Measurements from ENCODE around the gene GNAO1. TPM values are rescaled to one million over a fixed set of nuclear protein-coding genes. Genes with fewer than 3 reads are reported as not detected.
A peak's percentile ranks its signal among the peaks of the same experiment; 100 is the strongest.

GNAO1 gene
- total and polyA plus RNA-seq, 7 donors: 0.69 to 67.0 (median 28.8) TPM

DNA sequence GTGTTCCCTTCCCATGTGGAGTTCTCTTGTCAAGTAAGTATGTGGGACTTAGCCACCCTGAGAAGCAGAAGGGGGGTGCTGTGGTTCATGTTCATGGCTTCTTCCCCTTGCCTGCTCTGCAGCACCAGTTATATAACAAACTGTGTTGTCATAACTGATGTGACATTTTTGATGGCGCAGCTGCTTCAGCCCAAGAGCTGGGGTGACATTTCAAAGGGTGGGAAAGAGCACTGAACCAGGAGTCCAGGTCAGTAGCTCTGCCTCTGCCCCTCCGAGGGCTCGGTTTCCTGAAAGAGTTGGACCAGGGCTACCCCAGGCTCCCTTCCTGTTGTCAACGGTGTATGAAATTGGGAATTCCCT, 7.4 kb downstream of the GNAO1 start:
- peaks cover 0 to 92% (median 66%) of the 10 kb centered on the region in 4 donors for H3K4me1 ChIP-seq

DNA sequence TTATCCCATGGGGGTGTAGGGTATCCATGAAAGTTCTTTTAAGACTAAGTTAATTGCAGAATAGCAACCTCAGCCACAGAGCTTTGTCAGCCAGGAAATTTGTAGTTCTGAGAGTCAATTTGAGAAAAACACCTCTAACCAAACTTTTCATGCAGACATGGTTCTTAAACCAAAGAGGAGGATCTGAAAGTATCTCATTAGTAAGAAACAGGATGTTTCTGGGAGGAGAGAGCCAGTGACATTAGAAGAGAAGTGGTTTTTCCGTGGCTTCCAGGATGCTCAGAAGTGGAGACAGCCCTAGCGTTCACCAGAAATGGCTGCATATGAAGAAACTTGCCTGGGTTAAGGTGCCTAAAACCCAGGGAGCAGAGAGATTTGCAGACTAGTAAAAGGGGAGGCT, 7.9 kb downstream of the GNAO1 start:
- Histone ChIP-seq H3K36me3 (no peaks in the 10 kb centered on the region), H3K27me3 (no peaks in the 10 kb centered on the region), H3K27ac (peak overlapping the region in 1 of 4 donors; percentile 9), H3K4me3 (no peak overlapping the region), H3K9me3 (no peaks in the 10 kb centered on the region), H3K4me1 (peaks cover 0 to 92% (median 66%) of the 10 kb centered on the region in 4 donors)
- no peak for TF ChIP-seq POLR2A (IDR thresholded peaks at IDR 0.05)
- TF ChIP-seq POLR2AphosphoS5 (IDR thresholded peaks at IDR 0.05): no peak
- TF ChIP-seq, protein P1, sequence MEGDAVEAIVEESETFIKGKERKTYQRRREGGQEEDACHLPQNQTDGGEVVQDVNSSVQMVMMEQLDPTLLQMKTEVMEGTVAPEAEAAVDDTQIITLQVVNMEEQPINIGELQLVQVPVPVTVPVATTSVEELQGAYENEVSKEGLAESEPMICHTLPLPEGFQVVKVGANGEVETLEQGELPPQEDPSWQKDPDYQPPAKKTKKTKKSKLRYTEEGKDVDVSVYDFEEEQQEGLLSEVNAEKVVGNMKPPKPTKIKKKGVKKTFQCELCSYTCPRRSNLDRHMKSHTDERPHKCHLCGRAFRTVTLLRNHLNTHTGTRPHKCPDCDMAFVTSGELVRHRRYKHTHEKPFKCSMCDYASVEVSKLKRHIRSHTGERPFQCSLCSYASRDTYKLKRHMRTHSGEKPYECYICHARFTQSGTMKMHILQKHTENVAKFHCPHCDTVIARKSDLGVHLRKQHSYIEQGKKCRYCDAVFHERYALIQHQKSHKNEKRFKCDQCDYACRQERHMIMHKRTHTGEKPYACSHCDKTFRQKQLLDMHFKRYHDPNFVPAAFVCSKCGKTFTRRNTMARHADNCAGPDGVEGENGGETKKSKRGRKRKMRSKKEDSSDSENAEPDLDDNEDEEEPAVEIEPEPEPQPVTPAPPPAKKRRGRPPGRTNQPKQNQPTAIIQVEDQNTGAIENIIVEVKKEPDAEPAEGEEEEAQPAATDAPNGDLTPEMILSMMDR (IDR thresholded peaks at IDR 0.05): no peak
- no peak for TF ChIP-seq EP300 (IDR thresholded peaks at IDR 0.05)
- 44 to 66% methylated on average over 2 of the region's 2 CpGs for WGBS, 2 donors
- intact Hi-C loops (cut with DNase I): no loop called here
- no peak for DNase-seq

More for the DNA sequence above, 7.4 kb downstream of the GNAO1 start:
- 67 to 70% methylated on average over 4 of the region's 4 CpGs for WGBS, 2 donors
- TF ChIP-seq, protein P1 (IDR thresholded peaks at IDR 0.05): no peak
- TF ChIP-seq EP300 (IDR thresholded peaks at IDR 0.05): no peak
- TF ChIP-seq POLR2A (IDR thresholded peaks at IDR 0.05): no peak
- no peak for TF ChIP-seq POLR2AphosphoS5 (IDR thresholded peaks at IDR 0.05)
- intact Hi-C loops (cut with DNase I): no loop called here
- Histone ChIP-seq H3K36me3 (no peaks in the 10 kb centered on the region), H3K27ac (no peak overlapping the region), H3K27me3 (no peaks in the 10 kb centered on the region), H3K9me3 (no peaks in the 10 kb centered on the region), H3K4me3 (no peak overlapping the region)
- DNase-seq: no peak

DNA sequence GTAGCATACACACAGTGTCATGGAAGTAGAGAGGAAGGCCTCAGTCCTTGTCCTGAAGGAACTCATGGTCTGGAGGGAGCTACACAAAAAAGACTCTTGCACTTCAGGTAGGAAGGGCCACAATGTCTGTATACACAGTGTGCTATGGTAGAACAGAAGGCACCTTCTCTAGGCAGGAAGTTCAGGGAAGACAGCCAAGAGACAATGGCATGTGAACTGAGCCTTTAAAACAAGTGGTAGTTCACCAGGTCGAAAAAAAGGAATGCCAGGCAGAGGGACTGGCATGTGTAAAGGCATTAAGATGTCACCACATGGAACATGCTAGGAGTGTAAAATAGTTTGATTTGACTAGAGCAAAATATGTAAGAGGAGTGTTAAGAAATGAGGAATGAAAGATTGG, 9.7 kb downstream of the GNAO1 start:
- no peak for DNase-seq
- Histone ChIP-seq H3K4me1 (peaks cover 0 to 90% (median 64%) of the 10 kb centered on the region in 4 donors), H3K9me3 (no peaks in the 10 kb centered on the region), H3K4me3 (no peak overlapping the region), H3K27ac (peak overlapping the region in 2 of 4 donors; percentile 36 to 37), H3K27me3 (no peaks in the 10 kb centered on the region), H3K36me3 (no peaks in the 10 kb centered on the region)
- intact Hi-C loops (cut with DNase I): no loop called here
- WGBS, 2 donors: 70 to 89% methylated on average over 1 of the region's 1 CpG
- no peak for TF ChIP-seq EP300 (IDR thresholded peaks at IDR 0.05)
- no peak for TF ChIP-seq POLR2A (IDR thresholded peaks at IDR 0.05)
- TF ChIP-seq, protein P1 (IDR thresholded peaks at IDR 0.05): no peak
- no peak for TF ChIP-seq POLR2AphosphoS5 (IDR thresholded peaks at IDR 0.05)

DNA sequence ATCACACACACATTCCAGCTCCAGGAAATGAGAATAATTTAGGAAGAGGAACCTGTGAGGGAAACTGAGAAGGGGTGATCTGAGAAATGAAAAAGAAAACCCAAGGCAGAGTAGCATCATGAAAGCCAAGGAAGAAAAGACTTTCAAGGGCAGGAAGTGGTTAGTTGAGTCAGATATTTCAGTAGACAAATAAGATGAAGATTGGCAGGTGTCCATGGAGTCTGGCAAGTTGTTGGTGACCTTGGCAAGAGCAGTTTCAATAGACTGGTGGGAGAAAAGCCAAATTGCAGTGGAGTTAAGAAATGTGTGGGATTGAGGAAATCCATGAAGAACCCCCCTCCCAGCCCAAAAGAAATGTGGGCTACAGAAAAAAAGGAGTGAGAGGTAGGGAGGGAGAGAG, 10.7 kb downstream of the GNAO1 start:
- no peaks in the 10 kb centered on the region for H3K27me3 ChIP-seq
- intact Hi-C loops (cut with DNase I): no loop called here
- H3K4me3 ChIP-seq: no peak overlapping the region
- no peak for TF ChIP-seq POLR2A (IDR thresholded peaks at IDR 0.05)
- TF ChIP-seq, protein P1 (IDR thresholded peaks at IDR 0.05): no peak
- TF ChIP-seq EP300 (IDR thresholded peaks at IDR 0.05): no peak
- TF ChIP-seq POLR2AphosphoS5 (IDR thresholded peaks at IDR 0.05): no peak
- H3K4me1 ChIP-seq: peaks cover 0 to 89% (median 59%) of the 10 kb centered on the region in 4 donors
- no peaks in the 10 kb centered on the region for H3K9me3 ChIP-seq
- no peak for DNase-seq
- H3K36me3 ChIP-seq: no peaks in the 10 kb centered on the region
- H3K27ac ChIP-seq: peak overlapping the region in 3 of 4 donors; percentile 1 to 63 (median 49)

DNA sequence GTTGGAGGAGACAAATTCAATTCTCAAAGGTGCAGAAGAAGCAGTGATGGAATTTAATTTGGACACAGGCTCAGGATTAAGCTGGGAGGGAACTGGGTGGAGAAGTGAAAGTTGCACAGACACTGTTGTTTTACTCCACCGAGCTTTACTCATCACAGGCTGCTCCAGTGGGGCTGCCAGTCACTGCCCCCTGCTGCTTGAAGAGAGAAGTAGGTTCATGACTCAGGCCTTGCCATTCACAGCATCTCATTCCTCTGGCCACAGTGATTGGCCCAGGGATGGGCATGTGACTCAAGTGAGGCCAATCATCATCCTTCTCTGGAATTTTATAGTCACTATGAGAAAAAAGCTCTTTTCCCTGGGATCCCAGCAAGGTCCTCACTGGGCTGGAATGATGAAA, 11.8 kb downstream of the GNAO1 start:
- Histone ChIP-seq H3K4me3 (no peak overlapping the region), H3K36me3 (no peaks in the 10 kb centered on the region), H3K9me3 (no peaks in the 10 kb centered on the region), H3K27ac (peak overlapping the region in 3 of 4 donors; percentile 49 to 68 (median 63)), H3K4me1 (peaks cover 0 to 80% (median 53%) of the 10 kb centered on the region in 4 donors), H3K27me3 (no peaks in the 10 kb centered on the region)
- WGBS, 2 donors: 11 to 37% methylated on average over 1 of the region's 1 CpG
- intact Hi-C loops (cut with DNase I): no loop called here
- no peak for DNase-seq
- TF ChIP-seq, protein P1 (IDR thresholded peaks at IDR 0.05): peak in 1 of 4 experiments; percentile 14
- TF ChIP-seq POLR2AphosphoS5 (IDR thresholded peaks at IDR 0.05): no peak
